ENCODE data around the gene SIGLEC10. TPM values are rescaled to one million over a fixed set of nuclear protein-coding genes. Genes with fewer than 3 reads are reported as not detected.
"Not testable (repeated sequence)": the region's sequence is repeated elsewhere in the genome, so short reads cannot be mapped to it uniquely, and the experiment has no call there.

SIGLEC10 gene
- total RNA-seq, 1 donor from 2014 or later = 17.4 TPM

DNA sequence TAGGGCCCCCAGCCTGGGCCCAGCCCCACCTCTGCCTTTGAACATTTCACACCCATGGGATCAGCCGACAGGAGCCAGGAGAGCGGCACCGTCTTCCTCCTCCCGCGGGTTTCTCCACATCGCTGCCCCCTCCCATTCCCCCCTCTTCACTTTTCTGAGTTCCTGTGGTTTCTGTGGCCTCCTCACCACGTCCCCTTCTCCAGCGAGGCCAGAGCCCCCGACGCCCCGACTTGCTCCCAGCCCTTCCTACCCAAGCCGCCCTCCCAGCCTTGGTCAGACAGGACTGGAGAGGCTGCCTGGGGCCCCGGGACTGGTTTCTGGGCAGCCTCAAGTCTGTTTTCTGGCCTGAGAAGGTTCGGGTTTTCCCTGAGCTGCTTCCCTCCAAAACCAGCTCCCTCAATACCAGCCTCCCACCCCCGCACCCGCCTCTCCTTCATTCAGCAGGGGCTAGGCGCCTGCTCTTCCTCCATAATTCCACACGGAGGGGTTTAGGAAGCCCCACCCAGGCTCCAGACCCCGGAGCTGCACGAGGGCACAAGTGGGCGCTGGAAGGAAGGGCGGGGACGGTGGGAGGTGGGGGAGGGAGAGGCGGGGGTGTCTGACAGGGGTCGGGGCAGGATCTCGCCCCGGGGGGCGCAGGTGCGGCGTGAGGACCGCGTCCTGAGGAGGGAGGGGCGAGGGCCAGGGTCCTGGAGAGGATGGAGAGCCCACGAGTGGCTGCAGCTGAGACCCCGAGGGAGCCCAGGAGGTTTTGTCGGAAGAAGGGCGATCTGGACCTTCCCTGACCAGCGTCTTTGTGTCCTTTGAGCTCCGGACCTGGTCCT is 4.0 kb upstream of the SIGLEC10 start:
- H3K27ac ChIP-seq = no peak overlapping the region
- H3K27me3 ChIP-seq (ENCODE audit: low read depth) = peaks cover 24% of the 10 kb centered on the region
- H3K4me3 ChIP-seq = no peak overlapping the region
- DNase-seq (no peak), ATAC-seq (no peak)
- no peaks in the 10 kb centered on the region for H3K9me3 ChIP-seq
- no peaks in the 10 kb centered on the region for H3K36me3 ChIP-seq
- intact Hi-C loops (cut with DNase I) = no loop called here
- TF ChIP-seq, protein P1, sequence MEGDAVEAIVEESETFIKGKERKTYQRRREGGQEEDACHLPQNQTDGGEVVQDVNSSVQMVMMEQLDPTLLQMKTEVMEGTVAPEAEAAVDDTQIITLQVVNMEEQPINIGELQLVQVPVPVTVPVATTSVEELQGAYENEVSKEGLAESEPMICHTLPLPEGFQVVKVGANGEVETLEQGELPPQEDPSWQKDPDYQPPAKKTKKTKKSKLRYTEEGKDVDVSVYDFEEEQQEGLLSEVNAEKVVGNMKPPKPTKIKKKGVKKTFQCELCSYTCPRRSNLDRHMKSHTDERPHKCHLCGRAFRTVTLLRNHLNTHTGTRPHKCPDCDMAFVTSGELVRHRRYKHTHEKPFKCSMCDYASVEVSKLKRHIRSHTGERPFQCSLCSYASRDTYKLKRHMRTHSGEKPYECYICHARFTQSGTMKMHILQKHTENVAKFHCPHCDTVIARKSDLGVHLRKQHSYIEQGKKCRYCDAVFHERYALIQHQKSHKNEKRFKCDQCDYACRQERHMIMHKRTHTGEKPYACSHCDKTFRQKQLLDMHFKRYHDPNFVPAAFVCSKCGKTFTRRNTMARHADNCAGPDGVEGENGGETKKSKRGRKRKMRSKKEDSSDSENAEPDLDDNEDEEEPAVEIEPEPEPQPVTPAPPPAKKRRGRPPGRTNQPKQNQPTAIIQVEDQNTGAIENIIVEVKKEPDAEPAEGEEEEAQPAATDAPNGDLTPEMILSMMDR (IDR thresholded peaks at IDR 0.05) = no peak
- H3K4me1 ChIP-seq = no peaks in the 10 kb centered on the region

DNA sequence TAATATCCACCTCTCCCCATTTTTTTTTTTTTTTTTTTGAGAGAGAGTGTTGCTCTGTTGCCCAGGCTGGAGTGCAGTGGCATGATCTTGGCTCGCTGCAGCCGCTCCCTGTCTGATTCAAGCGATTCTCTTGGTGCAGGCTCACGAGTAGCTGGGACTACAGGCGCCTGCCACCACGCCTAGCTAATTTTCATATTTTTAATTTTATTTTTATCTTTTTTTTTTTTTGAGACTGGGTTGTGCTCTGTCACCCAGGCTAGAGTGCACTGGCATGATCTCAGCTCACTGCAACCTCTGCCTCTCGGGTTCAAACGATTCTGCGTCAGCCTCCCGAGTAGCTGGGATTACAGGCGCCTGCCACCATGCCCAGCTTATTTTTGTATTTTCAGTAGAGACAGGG is 3.1 kb upstream of the SIGLEC10 start:
- H3K4me3 ChIP-seq; ATAC-seq; H3K27ac ChIP-seq; H3K9me3 ChIP-seq; intact Hi-C loops (cut with DNase I); H3K36me3 ChIP-seq; H3K4me1 ChIP-seq; DNase-seq: not testable (repeated sequence)
- H3K27me3 ChIP-seq (ENCODE audit: low read depth) = peaks cover 20% of the 10 kb centered on the region

DNA sequence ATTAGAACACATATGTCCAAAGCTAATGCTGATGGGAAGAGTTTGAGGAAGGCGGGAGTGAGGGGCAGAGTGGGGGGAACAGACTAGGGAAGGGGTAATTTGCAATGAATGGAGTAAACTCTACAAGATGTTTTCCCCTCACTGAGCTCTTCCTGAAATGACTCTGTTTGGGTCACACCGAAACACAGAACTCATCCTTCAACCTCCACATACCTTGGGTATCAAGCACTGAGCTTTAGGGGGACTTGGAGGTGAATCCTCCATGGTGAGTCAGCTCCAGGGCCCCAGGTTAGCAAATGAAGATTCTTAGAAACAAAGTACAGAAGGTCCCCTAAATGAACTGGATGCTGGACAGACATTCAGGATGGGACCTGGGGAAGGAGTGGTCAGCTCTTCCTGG is 1.3 kb upstream of the SIGLEC10 start:
- Histone ChIP-seq H3K4me1 (no peaks in the 10 kb centered on the region), H3K36me3 (no peaks in the 10 kb centered on the region), H3K27ac (no peak overlapping the region), H3K27me3 (ENCODE audit: low read depth) (peaks cover 22% of the 10 kb centered on the region), H3K4me3 (no peak overlapping the region), H3K9me3 (no peaks in the 10 kb centered on the region)
- intact Hi-C loops (cut with DNase I) = no loop called here
- DNase-seq = no peak
- no peak for ATAC-seq
- TF ChIP-seq, protein P1 (IDR thresholded peaks at IDR 0.05) = no peak

DNA sequence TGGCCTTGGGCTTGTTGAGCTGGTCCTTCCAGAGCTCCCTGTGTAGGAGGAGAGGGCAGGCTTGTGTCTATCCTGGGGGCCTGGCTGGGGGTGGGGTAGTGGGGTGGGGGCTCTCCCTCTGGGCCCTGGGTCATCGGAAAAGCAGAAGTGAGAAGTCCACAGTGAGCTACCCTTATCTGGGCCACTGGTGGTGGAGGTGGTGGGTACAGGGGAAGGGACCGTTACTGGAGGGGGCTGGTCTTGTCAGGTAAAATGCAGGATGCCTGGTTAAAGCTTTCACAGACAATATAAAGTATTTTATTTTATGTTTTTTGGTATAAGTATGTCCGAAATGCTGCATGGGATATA is 342 bp upstream of the SIGLEC10 start:
- Histone ChIP-seq H3K4me3 (no peak overlapping the region), H3K36me3 (no peaks in the 10 kb centered on the region), H3K27ac (peak overlapping the region; percentile 67), H3K9me3 (no peaks in the 10 kb centered on the region), H3K4me1 (no peaks in the 10 kb centered on the region), H3K27me3 (ENCODE audit: low read depth) (peaks cover 22% of the 10 kb centered on the region)
- DNase-seq (no peak), ATAC-seq (peak; percentile 13 to 34)
- TF ChIP-seq, protein P1 (IDR thresholded peaks at IDR 0.05) = no peak
- intact Hi-C loops (cut with DNase I) = no loop called here

DNA sequence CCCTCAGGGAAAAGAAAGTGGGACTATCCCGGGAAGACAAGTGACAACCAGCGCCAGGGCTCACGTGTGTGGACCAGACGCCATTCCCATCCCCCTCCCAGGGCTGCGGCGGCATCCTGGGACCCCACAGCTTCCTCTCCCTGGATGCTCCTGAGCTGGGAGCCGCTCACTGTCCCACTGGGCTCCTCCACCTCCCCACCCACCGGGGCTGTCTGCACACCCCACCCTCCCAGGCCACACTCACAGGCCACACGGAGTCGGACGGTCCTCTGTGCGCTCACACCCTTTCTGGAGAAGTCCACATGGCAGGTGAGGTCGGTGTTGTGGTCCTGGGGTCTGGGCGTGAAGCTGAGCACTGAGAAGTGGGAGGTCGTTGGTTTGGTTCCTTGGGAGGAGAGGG is 1.0 kb downstream of the SIGLEC10 start:
- H3K27ac ChIP-seq; H3K4me1 ChIP-seq; H3K9me3 ChIP-seq; intact Hi-C loops (cut with DNase I); DNase-seq; H3K36me3 ChIP-seq; ATAC-seq; H3K4me3 ChIP-seq: not testable (repeated sequence)
- H3K27me3 ChIP-seq (ENCODE audit: low read depth) = peaks cover 19% of the 10 kb centered on the region

DNA sequence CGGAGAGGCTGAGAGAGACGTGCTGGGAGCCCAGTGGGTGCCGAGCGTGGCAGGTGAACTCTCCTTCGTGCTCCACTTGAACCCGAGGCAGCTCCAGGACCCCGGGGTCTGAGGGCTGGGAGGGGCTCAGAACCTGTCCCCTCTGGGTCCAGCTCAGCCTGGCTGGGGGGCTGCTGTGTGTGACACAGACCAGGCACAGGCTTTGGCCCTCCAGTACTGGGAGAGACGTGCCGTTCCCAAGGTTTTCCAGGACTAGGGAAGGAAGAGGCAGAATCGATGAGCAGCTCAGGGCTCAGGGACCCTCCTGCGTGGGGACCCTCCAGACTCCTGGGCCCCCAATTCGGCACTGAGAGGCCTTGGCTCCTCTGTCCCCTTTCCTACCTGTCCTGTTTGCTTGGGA is 2.3 kb downstream of the SIGLEC10 start:
- Histone ChIP-seq H3K27ac (no peak overlapping the region), H3K4me3 (no peak overlapping the region), H3K9me3 (no peaks in the 10 kb centered on the region), H3K4me1 (no peaks in the 10 kb centered on the region), H3K27me3 (ENCODE audit: low read depth) (peaks cover 7% of the 10 kb centered on the region), H3K36me3 (no peaks in the 10 kb centered on the region)
- ATAC-seq = no peak
- TF ChIP-seq, protein P1 (IDR thresholded peaks at IDR 0.05) = no peak
- no peak for DNase-seq
- intact Hi-C loops (cut with DNase I) = no loop called here
